Measurements from ENCODE around the gene DDX54.

- TF ChIP-seq EZH2 (IDR thresholded peaks at IDR 0.05; ENCODE audit: insufficient read depth, poor library complexity, severe bottlenecking) (no peak), EZH2phosphoT487 (IDR thresholded peaks at IDR 0.05; ENCODE audit: insufficient read depth, low read depth) (no peak)
These were observed 39.3 kb downstream of the DDX54 start for GRCh38 chr12:113145720-113146551.
